CD4-positive, alpha-beta T cell treated with Interferon gamma for 1 hour (primary cell): ENCODE measurements around the gene SCNM1.

ENCODE experiments used
- DNase-seq: peaks from one replicate; pipeline ENCODE4 v3.0.0-alpha.2; 2020

The SCNM1 gene

GRCh38 chr1:151165738-151166504 lies at the start of gene SCNM1, which contains the start of gene LYSMD1:
Gene SCNM1, plus strand, starts transcription at chr1:151166144. Its CDS starts 9 bp downstream, at chr1:151166153.
Gene LYSMD1, minus strand, starts transcription at chr1:151165902. Its CDS starts 644 bp downstream, at chr1:151165258.
- peak; percentile 96 for DNase-seq

- no peak for DNase-seq
These were observed 41.1 kb upstream of the SCNM1 start for GRCh38 chr1:151124763-151125403.

DNA sequence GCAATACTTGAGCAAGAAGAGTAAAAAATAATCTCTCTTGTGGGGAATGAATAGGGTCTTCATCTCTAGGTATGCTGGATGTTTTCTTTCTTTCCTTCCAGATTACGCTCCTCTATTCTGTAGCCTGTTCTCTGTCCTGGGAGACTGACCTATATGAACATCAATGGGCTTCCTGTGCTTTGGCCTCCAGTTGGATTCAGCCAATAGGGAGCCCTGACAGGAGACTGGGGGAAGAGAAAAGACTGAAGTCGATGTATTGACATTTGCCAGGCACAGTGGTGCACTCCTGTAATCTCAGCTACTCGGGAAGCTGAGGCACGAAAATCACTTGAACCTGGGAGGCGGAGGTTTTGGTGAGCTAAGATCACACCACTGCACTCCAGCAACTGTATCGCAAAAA lies 37.1 kb upstream of the SCNM1 start:
- DNase-seq, result no peak

DNA sequence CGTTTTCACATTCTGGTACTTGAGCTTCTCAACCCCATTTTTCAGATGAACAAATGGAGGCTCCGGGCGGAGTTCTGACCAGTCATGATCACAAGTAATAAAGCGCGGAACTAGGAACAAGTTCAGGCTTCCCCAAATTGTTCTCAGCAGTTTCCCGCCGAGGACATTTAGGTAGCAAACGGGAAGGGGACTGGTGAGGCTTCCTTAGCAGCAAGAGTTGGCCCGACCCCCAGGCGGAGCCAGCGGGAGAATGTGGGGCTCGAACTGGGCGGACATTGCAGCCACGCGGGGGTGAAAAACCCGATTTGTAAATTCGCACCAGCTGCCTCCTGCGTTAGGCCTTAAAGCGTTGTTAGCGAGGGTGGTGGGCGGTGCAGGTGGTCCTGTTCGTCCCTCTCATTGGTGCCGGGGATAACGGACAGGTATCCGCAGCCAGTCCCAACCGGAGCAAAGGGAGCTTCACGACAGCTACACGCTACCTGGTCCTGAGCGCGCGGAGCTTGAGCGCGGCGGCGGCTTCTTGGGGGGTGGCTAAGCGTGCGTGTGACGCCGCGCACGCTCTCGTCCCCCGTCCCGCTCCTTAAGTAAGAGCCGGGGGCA lies 34.9 kb upstream of the SCNM1 start:
- DNase-seq, result peak; percentile 86

DNA sequence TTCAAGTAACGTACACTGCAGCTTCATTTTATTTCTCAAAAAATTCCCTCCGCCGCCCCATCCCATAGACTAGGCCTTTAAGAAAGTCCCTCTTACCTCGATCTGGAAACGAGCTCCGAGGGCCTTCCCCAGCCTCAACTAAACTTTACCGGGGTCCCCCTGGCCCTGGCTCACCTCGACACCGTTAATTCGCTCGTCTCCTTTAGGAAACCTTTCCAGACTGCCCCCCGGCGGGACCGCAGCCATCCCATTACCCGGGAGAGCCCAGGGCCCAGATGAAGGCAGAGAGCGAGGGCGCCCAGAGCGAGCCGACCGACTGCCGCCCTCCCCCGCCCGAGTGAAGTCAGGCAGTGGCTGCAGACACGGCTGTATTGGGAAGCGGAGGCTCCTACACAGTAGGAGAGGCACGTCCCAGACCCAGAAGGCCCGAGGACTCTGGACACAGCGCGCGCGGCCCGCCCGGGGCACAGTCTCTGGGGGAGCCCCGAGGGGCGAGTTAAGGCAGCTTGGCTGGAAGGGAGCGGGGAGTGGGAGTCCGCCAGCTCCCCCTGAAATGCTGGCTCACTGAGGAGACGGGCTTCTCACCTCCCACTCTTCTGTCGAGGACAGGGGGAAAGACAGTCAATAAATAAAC lies 34.1 kb upstream of the SCNM1 start:
- no peak for DNase-seq

DNA sequence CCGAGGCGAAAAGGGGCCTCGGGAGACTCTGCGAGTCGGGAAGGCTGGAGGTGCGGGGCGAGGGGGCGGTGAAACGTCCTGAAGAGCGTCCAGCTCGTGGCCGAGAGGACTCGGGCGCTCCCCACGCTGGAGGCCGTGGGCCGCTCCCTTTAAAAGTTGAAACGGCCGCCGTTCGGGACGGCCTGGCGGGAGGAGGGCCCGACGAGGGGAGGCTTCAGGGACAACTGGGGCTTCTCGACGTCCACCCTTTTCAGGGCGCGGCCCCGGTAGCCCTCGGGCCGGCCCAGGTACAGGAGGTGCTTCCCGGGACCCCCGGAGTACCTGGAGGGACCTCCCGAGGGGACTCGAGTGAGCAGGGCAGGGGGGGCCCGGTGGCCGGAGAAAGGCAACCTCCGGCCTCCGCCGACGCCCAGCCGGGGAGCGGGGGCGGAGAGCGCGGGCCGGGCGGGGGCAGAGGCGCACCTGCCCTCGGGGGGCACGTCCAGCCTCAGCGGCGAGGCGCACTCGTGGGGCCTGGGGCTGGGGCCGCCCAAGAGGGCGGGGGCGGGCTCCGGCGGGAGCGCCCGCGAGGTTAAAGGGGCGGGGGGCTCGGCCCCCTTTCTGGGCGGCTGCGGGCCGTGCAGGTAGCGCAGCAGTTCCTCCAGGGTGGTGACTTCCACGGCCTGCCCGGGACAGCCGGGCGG lies 33.5 kb upstream of the SCNM1 start:
- DNase-seq, result no peak

DNA sequence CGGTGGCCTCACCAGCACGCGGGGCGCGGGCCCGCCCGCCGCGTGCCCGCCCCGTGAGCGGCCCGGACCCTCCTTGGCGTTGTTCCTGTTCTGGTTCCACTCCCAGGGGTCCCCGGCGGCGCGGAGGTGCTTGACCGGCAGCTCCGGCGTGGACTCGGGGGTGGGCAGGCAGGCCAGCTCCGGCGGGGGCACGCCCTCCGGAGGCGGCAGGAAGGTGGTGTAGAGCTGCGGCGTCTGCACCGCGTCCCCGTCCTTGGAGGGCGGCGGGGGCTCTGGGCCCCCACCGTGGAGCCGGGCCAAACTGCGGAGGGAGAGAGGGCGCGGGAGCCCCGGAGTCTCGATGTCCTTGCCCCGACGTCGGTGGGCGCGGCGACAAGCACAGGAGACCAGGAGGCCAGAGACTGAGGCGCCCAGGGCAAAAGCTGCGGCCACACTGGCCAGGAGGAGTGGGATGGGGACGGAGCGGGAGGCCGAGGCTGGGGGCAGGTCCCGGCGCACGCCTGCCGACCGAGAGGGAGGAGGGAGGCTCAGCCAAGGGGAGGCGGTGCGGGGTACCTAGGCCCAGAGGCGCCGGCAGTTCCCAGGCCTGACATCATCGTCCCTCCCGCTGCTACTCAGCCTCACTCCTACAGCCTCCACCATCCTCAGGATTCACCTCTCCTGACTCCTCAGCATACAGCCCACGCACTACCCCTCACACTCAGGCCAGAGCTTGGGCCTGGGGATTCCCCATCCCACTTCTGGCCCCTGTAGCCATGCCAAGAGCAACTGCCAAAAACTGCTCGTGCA lies 32.7 kb upstream of the SCNM1 start:
- no peak for DNase-seq

DNA sequence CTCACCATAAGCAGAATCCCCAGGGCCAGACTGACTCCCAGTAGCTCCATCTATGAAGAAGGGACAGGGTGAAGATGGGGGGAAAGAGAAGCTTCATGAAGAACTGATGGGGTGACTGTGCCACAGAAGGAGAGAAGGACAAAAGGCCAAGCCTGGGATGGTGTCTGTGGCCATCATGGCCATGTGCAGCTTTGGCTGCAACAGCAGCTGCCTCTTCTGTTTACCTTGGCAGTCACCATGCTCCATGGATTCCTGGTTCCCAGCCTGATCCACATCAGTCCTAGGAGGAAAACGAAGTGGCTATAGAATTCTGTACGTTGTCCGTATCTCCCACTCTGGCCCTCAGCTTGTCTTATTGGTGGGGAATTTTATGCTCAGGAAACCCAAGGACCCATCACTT lies 31.5 kb upstream of the SCNM1 start:
- DNase-seq, result no peak

GRCh38 chr1:151134991-151135390 lies 31.0 kb upstream of the SCNM1 start:
- DNase-seq, result no peak

GRCh38 chr1:151135433-151136385 lies 30.2 kb upstream of the SCNM1 start:
- DNase-seq, result no peak

DNA sequence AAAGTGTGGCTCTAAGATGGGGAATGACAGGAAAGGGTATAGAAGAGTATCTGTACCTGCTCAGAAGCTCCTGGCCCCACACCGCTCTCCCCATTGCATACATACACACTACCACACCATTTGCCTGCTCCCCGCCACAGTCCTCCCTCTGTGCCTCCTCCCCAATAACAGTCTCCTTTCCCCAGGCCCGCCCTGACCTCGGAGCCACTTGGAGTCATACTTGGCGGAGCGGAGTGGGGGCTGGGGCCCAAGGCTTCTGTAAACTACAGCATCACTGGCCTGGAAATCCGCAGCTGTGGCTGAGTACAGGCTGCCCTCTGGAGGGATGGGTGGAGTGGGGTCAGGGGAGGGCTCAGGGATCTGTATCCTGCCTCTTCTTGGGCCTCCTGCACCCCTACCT lies 28.2 kb upstream of the SCNM1 start:
- no peak for DNase-seq

DNA sequence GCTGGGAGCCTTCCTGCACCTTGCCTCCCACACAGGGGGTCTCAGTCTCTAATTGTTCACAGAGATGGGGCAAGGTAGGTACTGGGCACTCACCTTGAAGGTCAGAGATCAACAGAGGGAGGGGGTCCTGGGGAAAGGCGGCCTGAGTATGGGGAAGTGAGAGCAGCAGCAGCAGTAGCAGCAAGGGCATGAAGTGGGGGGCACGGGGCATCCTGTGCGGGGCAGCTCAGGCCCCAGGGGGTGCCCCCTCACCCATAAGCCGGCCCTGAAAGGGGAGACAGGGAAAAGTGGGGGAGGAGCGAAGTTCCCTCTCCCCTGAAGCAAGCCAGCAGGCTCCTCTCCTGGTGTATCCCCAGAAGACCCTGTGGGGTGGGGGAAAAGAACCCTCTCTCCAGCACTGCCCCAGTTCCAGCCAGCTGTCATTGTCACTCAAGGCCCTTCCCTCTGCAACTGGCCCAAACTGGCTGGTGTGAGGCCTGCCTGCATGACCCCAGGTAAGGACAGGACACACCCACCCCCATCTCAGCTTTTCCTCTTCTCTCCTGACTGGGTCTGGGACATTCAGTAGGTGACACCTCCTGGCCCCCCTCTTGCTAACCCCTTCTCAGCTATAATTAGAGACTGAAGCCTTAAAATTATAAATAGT lies 23.4 kb upstream of the SCNM1 start:
- DNase-seq, result no peak

GRCh38 chr1:151143057-151143435 lies 22.9 kb upstream of the SCNM1 start:
- no peak for DNase-seq

DNA sequence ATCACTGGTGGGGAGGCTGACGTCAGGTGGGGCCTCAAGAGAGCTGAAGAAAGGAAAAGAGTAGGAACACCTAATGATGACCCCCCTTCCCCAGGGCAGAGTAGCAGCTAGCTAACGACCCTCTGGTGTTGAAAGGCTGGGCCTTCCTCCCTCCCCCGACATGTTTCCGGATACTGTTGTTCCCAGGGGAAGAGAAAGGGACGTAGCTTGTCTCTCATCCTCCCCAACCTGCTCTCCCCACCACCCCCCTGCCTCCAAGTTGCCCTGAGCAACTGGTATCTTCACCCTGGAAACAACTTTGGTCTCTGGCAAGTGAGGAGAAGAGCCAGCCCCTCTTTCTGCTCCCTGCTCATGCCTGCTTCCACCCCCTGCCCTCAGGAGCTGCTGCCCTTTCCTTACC lies 22.0 kb upstream of the SCNM1 start:
- no peak for DNase-seq

DNA sequence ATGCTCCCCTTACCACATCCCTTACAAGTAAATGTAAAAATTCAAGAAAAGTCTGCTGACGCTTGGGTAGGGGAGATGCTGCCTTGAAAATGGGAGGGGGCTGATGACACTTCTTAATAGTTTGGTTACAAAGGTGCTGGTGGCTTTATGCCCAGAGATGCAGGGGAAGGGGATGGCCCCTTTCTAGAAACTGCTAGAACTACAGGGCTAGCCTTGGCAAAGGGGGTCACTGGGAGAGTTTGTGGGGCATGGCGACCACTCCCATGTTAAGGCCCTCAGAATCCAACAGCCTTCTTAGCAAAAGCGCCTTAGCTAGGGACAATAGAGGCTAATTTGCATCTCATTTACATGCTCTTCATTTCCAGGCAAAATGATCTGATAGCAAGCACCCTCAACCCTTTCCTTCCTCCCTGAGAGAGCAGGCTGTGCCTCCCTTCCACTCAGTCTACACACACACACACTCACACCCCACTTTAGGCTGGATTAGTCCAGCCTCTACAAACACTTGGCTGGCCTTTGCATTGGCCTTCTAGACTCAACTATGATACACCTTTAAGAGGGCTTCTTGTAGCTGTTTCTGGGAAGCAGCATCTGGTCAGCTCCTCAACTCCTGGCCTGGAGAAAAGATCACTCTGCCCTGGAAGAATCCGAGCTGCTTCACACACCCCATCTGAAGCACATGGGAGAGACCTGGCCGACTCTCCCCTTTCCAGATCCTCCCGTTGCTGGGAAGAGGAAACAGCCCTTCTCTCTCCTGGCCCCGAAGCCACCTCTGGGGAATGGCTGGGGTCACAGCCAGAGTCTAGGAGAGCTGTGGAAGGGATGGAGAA lies 21.3 kb upstream of the SCNM1 start:
- no peak for DNase-seq

- DNase-seq, result no peak
These were observed 20.5 kb upstream of the SCNM1 start for GRCh38 chr1:151145304-151146071.

DNA sequence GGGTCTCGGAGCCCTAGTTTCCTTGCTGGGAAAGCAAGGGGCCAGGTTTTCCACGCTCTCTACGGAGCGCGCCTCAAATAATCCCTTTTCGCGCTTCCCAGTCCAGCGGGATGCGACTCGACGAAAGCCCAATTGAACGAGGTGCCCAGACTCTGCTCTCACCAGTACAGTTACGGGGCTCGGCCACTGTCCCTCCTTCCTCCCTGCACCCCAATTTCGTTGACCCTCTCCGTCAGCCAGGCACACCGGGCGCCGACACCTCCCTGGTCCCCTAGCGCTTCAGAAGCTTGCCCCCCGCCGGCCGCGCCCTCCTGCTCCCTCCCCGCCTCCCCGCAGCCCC lies 19.9 kb upstream of the SCNM1 start:
- no peak for DNase-seq

- DNase-seq, result peak; percentile 84
These were observed 19.4 kb upstream of the SCNM1 start, which contains the start of gene SEMA6C for GRCh38 chr1:151146412-151147131. Gene SEMA6C, minus strand, starts transcription at chr1:151146631. Its CDS starts 4,010 bp downstream, at chr1:151142621.
